ENCODE measurements around the gene CCBE1. TPM values are rescaled to one million over a fixed set of nuclear protein-coding genes. Genes with fewer than 3 reads are reported as not detected.

CCBE1 gene
- total RNA-seq, 1 donor from 2014 or later: 1.8 TPM

- no peak for DNase-seq (ENCODE audit: low spot score)
These were observed 126.4 kb downstream of the CCBE1 start for GRCh38 chr18:59570796-59571195.

- DNase-seq (ENCODE audit: low spot score): no peak
These were observed 127.0 kb downstream of the CCBE1 start for GRCh38 chr18:59570101-59570775.

GRCh38 chr18:59569390-59569791 is 127.8 kb downstream of the CCBE1 start:
- DNase-seq (ENCODE audit: low spot score): no peak

- DNase-seq (ENCODE audit: low spot score): no peak
These were observed 129.8 kb downstream of the CCBE1 start for GRCh38 chr18:59567431-59567830.

GRCh38 chr18:59566533-59566971 is 130.7 kb downstream of the CCBE1 start:
- no peak for DNase-seq (ENCODE audit: low spot score)

- DNase-seq (ENCODE audit: low spot score): no peak
These were observed 131.3 kb downstream of the CCBE1 start for GRCh38 chr18:59565957-59566356.

GRCh38 chr18:59564561-59564960 is 132.7 kb downstream of the CCBE1 start:
- no peak for DNase-seq (ENCODE audit: low spot score)

GRCh38 chr18:59563176-59563785 is 133.9 kb downstream of the CCBE1 start:
- DNase-seq (ENCODE audit: low spot score): no peak

GRCh38 chr18:59562751-59563150 is 134.5 kb downstream of the CCBE1 start:
- DNase-seq (ENCODE audit: low spot score): no peak

GRCh38 chr18:59561612-59562011 is 135.6 kb downstream of the CCBE1 start:
- no peak for DNase-seq (ENCODE audit: low spot score)

GRCh38 chr18:59560556-59560955 is 136.7 kb downstream of the CCBE1 start:
- no peak for DNase-seq (ENCODE audit: low spot score)

- no peak for DNase-seq (ENCODE audit: low spot score)
These were observed 137.7 kb downstream of the CCBE1 start for GRCh38 chr18:59559528-59559927.

- no peak for DNase-seq (ENCODE audit: low spot score)
These were observed 141.1 kb downstream of the CCBE1 start for GRCh38 chr18:59555995-59556659.

- DNase-seq (ENCODE audit: low spot score): no peak
These were observed 142.4 kb downstream of the CCBE1 start for GRCh38 chr18:59554796-59555335.

- DNase-seq (ENCODE audit: low spot score): no peak
These were observed 143.9 kb downstream of the CCBE1 start for GRCh38 chr18:59553273-59553870.

GRCh38 chr18:59551902-59552635 is 145.2 kb downstream of the CCBE1 start:
- DNase-seq (ENCODE audit: low spot score): no peak

GRCh38 chr18:59550174-59550516 is 147.1 kb downstream of the CCBE1 start:
- no peak for DNase-seq (ENCODE audit: low spot score)

- DNase-seq (ENCODE audit: low spot score): no peak
These were observed 147.6 kb downstream of the CCBE1 start for GRCh38 chr18:59549503-59550173.

- no peak for DNase-seq (ENCODE audit: low spot score)
These were observed 149.5 kb downstream of the CCBE1 start for GRCh38 chr18:59547581-59548182.

GRCh38 chr18:59546188-59546587 is 151.0 kb downstream of the CCBE1 start:
- DNase-seq (ENCODE audit: low spot score): no peak

- no peak for DNase-seq (ENCODE audit: low spot score)
These were observed 156.4 kb downstream of the CCBE1 start for GRCh38 chr18:59540780-59541179.
